ENCODE measurements around the gene RABGAP1L.
"Not testable (repeated sequence)": the region's sequence is repeated elsewhere in the genome, so short reads cannot be mapped to it uniquely, and the experiment has no call there.

DNA sequence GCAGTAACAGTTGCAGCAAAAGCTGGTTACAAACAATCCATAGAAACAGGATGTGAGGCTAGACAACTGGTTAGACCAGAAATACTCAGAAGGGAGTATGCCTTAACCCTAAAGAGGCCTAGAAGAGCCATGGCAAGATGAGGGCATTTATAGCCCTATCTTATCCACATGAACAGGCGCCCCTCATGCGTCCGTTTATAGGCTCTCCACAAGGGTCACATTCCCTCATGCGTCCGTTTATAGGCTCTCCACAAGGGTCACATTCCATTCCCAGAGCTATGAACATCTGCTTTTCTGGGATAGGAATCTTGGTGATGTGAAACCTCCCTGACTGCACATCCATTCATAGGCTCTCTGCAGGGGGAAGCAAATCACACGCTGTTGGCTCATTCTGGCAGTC lies 416.8 kb downstream of the RABGAP1L start:
- TF ChIP-seq, protein P1, sequence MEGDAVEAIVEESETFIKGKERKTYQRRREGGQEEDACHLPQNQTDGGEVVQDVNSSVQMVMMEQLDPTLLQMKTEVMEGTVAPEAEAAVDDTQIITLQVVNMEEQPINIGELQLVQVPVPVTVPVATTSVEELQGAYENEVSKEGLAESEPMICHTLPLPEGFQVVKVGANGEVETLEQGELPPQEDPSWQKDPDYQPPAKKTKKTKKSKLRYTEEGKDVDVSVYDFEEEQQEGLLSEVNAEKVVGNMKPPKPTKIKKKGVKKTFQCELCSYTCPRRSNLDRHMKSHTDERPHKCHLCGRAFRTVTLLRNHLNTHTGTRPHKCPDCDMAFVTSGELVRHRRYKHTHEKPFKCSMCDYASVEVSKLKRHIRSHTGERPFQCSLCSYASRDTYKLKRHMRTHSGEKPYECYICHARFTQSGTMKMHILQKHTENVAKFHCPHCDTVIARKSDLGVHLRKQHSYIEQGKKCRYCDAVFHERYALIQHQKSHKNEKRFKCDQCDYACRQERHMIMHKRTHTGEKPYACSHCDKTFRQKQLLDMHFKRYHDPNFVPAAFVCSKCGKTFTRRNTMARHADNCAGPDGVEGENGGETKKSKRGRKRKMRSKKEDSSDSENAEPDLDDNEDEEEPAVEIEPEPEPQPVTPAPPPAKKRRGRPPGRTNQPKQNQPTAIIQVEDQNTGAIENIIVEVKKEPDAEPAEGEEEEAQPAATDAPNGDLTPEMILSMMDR (IDR thresholded peaks at IDR 0.05), result not testable (repeated sequence)
- TF ChIP-seq, protein P2, sequence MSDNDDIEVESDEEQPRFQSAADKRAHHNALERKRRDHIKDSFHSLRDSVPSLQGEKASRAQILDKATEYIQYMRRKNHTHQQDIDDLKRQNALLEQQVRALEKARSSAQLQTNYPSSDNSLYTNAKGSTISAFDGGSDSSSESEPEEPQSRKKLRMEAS (CRISPR knock-in tag; IDR thresholded peaks at IDR 0.05), result not testable (repeated sequence)
